Measurements from ENCODE around the gene ODC1.
"Not testable (repeated sequence)": the region's sequence is repeated elsewhere in the genome, so short reads cannot be mapped to it uniquely, and the experiment has no call there.

Gene ODC1

GRCh38 chr2:10447895-10448575 lies at the start of gene ODC1:
ODC1 (minus strand) TSS chr2:10448327; CDS start chr2:10445032, 3,295 bp downstream.
- DNase-seq (ENCODE audit: low read depth): peak; percentile 93

- peak; percentile 18 for DNase-seq (ENCODE audit: low read depth)
These were observed 49.7 kb upstream of the ODC1 start for GRCh38 chr2:10497797-10498251.

GRCh38 chr2:10495988-10496313 lies 47.8 kb upstream of the ODC1 start:
- DNase-seq (ENCODE audit: low read depth): no peak

- DNase-seq (ENCODE audit: low read depth): no peak
These were observed 47.3 kb upstream of the ODC1 start for GRCh38 chr2:10495311-10495987.

- DNase-seq (ENCODE audit: low read depth): no peak
These were observed 46.4 kb upstream of the ODC1 start for GRCh38 chr2:10494351-10495066.

- DNase-seq (ENCODE audit: low read depth): no peak
These were observed 45.6 kb upstream of the ODC1 start for GRCh38 chr2:10493634-10494281.

- no peak for DNase-seq (ENCODE audit: low read depth)
These were observed 45.0 kb upstream of the ODC1 start for GRCh38 chr2:10493075-10493633.

GRCh38 chr2:10490806-10491291 lies 42.7 kb upstream of the ODC1 start:
- no peak for DNase-seq (ENCODE audit: low read depth)

- DNase-seq (ENCODE audit: low read depth): no peak
These were observed 41.9 kb upstream of the ODC1 start for GRCh38 chr2:10489842-10490555.

- not testable (repeated sequence) for DNase-seq (ENCODE audit: low read depth)
These were observed 40.0 kb upstream of the ODC1 start for GRCh38 chr2:10488142-10488541.

GRCh38 chr2:10487741-10488104 lies 39.6 kb upstream of the ODC1 start:
- not testable (repeated sequence) for DNase-seq (ENCODE audit: low read depth)

- DNase-seq (ENCODE audit: low read depth): no peak
These were observed 39.1 kb upstream of the ODC1 start for GRCh38 chr2:10487081-10487740.

- DNase-seq (ENCODE audit: low read depth): no peak
These were observed 38.5 kb upstream of the ODC1 start for GRCh38 chr2:10486601-10487079.

- no peak for DNase-seq (ENCODE audit: low read depth)
These were observed 38.0 kb upstream of the ODC1 start for GRCh38 chr2:10486091-10486490.

GRCh38 chr2:10482913-10483312 lies 34.8 kb upstream of the ODC1 start:
- DNase-seq (ENCODE audit: low read depth): no peak

- DNase-seq (ENCODE audit: low read depth): no peak
These were observed 34.3 kb upstream of the ODC1 start for GRCh38 chr2:10482460-10482859.

GRCh38 chr2:10481666-10482157 lies 33.6 kb upstream of the ODC1 start:
- DNase-seq (ENCODE audit: low read depth): no peak

- DNase-seq (ENCODE audit: low read depth): no peak
These were observed 33.0 kb upstream of the ODC1 start for GRCh38 chr2:10481055-10481665.

- no peak for DNase-seq (ENCODE audit: low read depth)
These were observed 32.3 kb upstream of the ODC1 start for GRCh38 chr2:10480359-10480949.

- DNase-seq (ENCODE audit: low read depth): no peak
These were observed 30.8 kb upstream of the ODC1 start for GRCh38 chr2:10478916-10479315.
